HG03520 (cell line): Measurements from ENCODE around the gene ESR2.
"Not testable (repeated sequence)": the region's sequence is repeated elsewhere in the genome, so short reads cannot be mapped to it uniquely, and the experiment has no call there.

Experiments
- ATAC-seq: cut with Tn5 transposase; IDR thresholded peaks from one replicate; pipeline ENCODE4 v1.9.1; 2021; ENCODE audit warnings: mild to moderate bottlenecking, moderate library complexity; ENCODE audit not compliant: unreplicated experiment

The ESR2 gene

DNA sequence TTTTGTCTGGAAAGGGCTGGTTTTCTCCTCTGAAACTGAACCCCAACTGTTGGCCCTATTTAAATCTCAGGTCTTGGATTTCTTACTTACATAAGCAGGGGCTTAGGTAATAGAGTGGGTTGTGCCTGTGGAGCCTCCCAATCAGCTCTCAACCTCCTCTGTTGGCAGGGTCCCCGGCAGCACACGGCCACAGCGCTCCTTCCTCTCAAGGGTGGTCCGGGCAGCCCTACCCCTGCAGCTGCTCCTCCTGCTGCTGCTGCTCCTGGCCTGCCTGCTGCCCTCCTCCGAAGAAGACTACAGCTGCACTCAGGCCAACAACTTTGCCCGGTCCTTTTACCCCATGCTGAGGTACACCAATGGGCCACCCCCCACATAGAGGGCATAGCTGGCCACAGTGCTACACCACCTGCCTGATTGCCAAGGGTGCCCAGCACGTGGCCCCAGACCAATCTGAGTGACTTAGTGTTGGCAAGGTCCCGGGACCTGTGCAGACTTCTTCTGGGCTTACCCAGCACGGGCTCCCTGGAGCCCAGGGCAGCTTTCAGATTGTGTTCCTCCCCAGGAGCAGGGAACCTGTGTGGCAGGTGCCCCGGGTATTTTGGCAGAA lies 68.9 kb downstream of the ESR2 start:
- ATAC-seq = no peak

DNA sequence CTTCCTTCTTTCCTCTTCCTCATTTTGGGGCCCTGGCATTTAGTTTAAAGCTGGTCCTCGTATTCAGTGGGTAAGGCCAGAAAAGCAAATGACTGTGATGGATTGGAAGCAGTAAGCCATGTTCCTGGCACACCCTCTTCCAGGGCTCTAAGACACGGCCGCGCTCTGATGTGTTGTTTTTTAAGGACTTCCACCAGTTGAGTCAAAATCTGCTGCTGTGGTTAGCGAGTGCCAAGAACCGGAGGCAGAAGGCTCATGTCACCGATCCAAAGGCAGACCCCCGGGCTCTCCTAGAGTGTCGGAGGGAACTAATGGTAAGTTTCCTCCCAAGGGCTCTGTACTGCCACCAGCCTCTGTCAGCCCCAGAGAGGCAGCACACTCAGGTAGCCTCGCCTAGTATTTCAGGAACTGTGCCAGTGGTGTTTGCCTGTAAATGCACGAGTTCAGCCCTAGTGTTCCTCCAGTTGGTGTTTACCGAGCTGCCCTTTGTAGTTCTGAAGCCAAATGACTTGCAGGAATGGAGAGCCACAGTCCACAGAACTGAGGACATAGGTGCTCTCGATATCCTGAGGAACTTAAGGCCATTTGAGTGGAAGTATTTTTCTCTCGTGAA lies 72.7 kb downstream of the ESR2 start:
- no peak for ATAC-seq

DNA sequence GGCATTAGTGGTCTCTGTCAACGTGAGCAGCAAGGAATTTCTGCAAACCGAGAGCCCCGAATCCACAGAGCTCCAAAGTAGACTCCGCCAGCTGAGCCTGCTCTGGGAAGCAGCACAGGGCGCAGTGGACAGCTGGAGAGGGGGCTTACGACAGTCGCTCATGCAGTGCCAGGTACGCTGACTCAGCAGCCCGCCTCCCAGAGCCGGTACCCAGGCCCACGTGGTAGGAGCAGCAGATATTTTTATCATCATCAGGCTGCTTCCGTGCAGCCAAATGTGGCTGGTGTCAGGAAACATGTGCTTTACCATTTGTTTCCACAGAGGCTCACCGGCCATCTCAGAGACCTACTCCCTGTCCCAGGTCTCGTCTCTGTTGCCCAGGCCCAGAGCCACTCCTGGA lies 73.7 kb downstream of the ESR2 start:
- ATAC-seq = no peak

DNA sequence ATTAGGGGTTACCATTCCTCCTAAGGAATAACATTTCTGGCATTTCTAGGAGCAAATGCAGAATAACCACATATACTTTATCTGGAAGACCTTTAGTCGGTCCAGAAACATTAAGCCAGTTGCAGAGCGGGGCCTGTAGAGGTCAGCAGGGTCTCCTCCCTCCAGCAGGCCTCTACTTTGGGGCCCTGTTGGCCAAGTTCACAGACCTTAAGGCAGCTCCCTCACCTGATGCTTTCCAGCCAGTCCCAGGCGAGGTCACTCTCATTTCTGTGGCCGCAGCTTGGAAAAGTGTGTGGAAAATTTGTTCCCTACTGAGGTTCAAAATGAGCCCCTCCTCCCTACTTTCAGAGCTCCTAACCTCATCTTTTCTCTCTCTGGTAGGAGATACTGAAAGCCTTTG lies 74.1 kb downstream of the ESR2 start:
- ATAC-seq = no peak

DNA sequence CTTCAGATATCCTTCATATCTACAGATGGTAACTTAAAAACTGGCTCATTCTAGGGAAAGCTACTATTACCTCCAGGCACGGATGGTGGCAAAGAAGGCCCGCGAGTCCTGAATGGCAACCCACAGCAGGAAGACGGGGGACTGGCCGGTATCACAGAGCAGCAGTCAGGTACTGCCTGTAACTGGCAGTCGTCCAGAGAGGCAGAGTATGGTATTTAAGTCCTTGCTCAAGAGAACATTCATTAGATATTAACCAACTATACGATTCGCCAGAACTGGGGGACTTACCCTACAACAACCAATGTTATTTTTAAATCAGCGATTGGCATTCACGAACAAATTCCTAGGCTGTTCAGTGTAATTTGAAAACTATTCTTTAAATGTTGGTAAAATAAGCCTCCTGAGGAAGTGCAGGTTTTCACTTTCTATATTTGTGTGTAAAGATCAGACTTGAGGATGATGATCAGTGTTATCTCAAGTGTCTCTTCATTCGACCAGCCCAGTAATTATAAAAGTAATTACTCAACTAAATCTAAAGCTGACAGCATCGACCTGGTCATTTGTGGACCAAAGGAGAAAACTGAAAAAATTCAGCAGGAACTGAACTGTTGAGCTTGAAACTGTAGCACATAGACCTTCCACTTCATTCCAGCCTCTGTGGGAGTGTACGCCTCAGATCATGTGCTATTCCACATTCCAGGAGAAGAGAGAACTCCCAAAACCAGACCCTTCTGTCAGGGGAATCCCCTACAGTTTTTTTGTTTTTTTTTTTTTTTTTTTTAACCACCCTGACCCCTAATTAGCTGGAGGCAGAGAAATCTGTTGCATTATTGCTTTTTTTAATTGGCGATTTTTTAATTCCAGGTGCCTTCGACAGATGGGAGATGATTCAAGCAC lies 75.6 kb downstream of the ESR2 start:
- ATAC-seq = no peak

DNA sequence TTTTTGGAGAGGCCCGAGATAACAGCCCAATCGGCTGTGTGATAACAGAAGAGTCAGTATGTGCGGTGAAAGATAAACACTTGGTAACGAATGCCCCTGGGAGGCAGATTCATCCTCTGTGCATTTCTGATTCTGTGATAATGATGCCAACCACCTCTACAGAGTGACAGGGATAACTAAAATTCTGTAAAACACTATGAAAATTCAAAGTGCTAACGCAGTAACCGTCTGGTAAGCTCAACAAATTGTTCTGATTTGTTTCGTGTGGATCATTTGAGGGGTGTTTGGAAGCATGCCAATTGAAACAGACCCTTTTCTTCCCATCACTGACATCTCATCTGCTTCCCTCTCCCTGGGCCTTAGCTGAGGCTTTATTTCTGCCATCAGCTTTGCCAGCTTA lies 76.3 kb downstream of the ESR2 start:
- no peak for ATAC-seq

DNA sequence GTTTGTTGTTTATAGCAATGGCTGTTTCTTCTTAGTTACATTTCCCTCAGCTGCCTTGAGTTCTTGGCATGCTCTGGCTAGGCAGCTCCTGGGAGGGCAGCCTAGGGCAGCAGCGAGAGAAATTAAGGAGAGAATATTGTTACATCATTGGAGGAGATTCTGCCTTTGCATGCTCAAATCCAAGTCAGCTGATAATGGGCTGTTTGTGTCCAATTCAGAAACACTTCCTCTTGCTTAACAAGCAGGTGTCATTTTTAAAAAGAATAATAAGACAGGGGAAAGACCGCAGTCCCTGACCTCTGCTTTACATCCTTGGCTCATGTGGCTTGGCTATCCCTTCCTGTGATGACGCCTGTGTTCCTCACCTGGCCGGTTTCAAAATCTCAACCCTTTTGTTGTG lies 76.9 kb downstream of the ESR2 start:
- no peak for ATAC-seq

DNA sequence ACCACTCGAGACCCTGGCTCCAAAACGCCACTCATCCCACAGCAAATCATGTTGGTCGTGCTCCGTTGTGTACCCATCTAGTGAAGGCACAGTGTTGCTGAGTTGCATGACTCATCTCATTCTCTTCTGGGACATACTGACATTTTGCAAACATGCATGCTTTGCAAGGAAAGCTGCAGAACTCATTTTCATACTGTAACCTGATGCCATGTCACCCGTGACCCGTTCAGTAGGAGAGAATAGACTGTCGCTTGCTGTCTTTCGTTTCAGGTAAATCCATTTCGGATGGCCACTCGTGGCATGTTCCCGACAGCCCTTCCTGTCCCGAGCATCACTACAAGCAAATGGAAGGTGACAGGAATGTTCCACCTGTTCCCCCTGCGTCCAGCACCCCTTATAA lies 78.2 kb downstream of the ESR2 start:
- no peak for ATAC-seq

DNA sequence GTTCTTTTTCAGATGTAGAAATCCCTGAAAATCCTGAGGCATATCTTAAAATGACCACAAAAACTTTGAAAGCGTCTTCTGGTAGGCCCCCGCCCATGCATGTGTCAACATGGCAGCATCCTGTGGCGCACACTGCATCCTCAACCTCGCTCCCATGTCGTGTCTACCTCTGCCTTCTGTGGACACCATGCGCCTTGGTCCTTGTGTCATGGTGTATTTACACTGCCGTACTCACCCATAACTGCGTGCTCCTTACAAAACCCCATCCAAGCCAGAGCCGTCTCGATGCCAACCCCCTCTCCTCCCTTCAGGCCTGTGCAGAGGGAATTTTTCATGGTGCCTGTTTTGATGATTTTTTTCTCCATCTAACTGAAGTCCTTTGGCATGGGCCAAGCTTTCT lies 78.9 kb downstream of the ESR2 start:
- no peak for ATAC-seq

DNA sequence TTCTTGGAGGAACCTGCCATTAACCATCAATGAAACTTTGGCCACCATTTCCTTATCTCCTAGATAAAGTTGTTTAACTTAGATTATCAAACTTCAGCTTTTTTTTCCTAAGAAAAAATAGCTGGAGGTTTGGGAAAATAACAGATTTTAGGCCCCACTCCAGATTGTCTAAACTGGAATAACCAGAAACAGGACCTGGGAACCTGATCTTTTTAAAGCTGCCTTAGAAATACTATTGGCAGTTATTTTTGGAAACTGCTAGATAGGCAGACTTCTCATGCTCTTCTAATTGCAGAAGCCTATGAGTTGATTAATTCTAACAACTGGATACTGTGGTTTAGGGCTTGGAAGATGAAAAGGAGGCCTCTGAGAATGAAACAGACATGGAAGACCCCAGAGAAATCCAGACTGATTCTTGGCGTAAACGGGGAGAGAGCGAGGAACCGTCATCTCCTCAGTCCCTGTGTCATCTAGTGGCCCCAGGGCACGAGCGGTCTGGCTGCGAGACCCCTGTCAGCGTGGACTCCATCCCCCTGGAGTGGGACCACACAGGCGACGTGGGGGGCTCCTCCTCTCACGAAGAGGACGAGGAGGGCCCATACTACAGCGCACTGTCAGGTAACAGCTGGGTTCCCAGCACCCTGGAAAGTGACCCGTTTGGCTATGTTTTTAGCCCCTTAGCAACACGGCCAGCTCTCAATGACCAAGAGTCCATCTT lies 80.2 kb downstream of the ESR2 start:
- no peak for ATAC-seq

DNA sequence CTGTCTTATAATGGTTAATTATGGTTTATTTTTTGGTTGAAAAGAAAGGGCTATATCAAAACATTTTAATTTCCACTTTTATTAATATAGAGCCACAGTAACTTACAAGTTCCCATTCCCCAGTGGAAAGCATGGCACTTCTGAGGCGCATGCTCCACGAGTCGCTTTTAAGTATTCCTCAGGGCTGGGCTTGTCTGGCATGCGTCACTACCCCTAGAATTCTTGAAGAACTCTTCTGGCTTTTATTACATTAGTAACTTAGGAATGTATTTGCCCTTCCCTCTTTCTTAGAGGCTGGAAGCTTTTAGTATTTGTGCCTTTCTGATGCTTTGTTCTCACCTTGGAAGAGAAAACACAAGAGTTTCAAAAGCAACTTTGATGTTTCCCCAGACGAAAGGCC lies 81.1 kb downstream of the ESR2 start:
- ATAC-seq = no peak

DNA sequence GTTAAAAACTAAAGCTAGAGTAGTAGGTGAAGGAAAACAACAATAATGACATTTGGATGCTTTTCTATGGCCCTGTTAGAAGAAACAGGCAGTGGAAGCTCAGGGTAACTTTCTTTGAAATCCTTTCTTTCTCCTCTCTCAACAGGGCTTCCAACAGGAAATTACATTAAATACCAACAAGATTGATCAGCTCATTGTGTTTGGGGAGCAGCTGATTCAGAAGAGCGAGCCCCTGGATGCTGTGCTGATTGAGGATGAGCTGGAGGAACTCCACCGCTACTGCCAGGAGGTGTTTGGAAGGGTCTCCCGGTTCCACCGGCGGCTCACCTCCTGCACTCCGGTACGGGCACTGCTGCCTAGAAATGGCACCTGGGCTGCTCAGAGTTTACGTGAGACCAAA lies 81.5 kb downstream of the ESR2 start:
- no peak for ATAC-seq

DNA sequence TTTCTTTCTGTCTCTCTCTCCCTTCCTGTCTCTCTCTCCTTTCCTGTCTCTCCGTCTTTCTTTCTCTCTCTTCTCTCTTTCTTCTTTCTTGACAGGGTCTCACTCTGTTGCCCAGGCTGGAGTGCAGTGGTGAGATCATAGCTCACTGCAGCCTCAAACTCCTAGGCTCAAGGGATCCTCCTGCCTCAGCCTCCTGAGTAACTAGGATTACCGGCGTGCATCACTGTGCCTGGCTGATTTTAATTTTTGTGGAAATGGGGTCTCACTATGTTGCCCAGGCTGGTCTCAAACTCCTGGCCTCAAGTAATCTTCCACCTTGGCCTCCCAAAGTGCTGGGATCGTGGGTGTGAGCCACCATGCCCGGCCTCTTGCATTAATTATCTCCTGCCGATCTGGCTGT lies 83.3 kb downstream of the ESR2 start:
- ATAC-seq = not testable (repeated sequence)

DNA sequence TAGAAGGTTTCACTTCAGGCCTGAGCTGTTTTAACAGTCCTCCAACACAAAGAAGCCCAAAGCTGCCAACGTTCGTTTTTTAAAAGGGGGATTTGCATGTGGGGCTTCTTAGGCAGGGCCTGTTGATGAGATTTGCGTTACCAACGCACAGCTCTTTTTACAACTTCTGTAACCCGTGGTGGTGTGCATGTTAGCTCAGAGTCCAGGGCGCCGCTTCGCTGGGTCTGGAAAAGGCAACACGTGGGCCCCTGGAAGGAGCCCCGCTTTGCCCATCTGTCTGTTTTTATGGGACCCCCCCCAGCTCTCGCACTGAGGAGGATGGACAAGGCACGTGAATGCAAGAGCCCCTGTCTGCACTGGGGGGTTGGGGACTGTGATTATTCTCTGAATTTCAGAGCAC lies 84.0 kb downstream of the ESR2 start:
- no peak for ATAC-seq

DNA sequence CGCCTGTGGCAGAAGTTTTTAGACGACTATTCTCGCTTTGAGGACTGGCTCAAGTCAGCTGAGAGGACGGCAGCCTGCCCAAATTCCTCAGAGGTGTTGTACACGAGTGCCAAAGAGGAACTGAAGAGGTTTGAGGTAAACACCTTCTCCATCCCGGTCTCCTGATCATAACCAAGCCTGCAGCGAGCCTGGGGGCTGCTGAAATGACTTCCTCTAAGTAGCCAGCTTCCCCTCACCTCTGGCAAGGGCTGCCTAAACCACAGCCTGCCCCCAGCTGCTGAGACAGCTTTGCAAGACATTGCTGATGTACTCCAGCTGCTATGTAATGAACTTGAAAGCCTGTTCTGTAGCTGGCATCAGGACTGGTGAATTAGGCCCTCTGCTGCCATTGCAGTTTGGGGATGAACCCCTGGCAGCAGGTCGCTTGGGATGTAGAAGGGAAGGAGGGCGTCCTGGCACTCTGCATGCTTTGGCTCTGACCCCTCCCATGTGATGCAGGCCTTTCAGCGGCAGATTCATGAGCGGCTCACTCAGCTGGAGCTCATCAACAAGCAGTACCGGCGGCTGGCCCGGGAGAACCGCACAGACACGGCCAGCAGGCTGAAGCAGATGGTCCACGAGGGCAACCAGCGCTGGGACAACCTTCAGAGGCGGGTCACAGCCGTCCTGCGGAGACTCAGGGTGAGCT lies 84.6 kb downstream of the ESR2 start:
- ATAC-seq = no peak

DNA sequence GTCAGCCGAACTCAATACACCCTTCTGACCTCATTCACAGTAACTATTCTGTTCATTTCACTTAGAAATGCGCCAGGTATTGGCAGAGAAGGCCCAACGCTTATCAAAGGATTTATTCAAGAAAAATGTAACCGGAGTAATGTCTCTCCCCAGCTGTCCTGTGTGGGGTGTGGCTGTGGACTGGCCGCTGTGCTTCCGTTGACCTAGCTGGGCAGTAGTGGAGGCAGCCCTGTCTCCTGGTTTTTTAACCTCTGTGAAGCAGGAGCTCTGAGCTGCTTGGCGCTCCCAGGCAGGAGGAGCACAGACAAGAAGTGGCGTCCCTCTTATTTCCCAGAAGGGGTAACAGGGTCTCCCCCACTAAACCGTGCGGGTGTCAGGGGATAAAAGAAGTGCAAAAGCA lies 85.2 kb downstream of the ESR2 start:
- no peak for ATAC-seq

DNA sequence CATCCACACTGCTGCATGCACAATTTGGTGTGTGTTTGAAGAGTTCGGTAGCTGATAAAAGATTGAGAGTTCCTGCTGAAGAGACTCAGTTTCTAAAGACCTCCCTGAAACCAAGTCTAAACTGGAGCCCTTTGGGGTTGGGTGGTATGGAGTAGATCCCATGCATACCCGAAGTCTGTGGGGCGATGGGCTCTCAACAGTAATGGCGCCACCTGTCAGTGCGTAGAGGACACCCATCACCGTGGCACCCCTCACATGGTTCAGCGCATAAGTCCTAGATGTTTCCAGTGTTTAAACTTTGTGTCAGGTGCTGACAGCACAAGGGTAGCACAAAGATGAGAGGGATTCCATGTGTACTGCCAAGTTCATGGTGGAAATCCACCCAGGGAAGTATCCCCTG lies 85.9 kb downstream of the ESR2 start:
- no peak for ATAC-seq

DNA sequence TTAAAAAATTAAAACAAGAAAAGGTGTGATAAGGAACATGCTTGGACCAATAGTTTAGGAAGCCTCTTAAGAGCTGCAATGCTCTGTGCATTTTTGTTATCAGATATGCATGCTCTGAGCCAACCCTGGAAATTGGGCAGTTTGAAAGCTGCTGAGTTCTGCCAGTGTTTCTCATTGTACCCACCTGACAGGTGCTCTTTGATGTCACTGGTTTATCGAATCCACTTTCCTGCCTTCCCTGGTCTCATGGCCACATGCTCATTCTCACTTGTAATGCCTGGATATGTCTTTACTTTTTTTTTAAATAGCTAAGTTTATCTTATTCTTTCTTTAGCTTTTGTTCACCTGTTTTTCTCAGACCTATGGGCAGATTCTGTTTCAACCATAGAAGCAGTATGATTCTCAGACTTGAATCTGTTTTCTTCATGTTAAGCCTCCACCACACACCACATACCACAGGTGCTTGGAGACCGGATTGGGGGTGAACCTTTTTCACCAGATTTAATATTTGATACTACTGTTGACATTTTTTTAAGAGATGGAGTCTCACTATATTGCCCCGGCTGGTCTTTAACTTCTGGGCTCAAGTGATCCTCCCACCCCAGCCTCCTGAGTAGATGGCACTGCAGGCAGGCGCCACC lies 90.7 kb downstream of the ESR2 start:
- ATAC-seq = no peak

DNA sequence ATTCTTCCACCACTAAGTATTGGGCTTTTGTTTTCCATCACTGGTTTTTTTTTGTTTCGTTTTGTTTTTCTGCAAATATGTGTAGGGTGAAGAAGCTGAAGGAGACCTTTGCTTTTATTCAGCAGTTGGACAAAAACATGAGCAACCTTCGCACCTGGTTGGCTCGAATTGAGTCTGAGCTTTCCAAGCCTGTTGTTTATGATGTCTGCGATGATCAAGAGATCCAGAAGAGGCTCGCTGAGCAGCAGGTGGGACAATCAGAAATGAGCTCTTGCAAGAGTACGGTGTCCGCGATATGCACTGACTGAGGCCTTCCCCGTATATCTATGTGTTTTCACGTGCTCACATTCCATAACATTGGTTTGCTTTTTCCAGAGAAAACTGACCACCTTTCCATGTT lies 91.5 kb downstream of the ESR2 start:
- ATAC-seq = no peak

DNA sequence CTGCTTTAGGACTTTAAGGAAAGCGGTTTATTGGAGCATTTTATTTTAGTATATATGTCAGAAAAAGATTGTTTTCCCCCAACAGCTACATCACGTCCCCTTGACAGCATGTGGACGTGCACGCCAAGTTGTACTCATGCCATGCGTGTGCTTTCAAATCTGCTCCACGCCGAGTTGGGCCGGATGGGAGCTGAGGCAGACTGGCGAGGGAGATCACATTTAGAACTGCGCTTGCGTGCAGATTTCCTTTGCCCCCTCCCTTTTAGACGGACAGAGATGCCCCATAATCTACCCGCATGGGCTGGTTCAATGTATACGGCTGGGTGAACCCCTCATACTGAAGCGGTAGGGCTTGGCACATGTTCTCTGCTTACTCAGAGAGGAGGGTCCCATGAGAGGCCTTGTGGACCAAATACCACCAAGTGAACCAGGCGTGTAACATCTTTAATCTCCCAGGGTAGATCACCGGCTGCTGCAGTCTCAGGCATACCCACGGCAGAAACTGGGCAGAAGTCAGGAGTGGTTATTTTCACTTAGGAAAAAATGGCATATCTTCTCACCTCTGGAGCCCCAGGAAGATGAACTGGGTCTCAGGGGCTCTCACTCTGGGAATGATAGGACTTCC lies 92.1 kb downstream of the ESR2 start:
- no peak for ATAC-seq
